Esophagus (tissue), 2 donors: ENCODE measurements around the gene MYCN. TPM values are rescaled to one million over a fixed set of nuclear protein-coding genes. Genes with fewer than 3 reads are reported as not detected.

ENCODE experiments used
- H3K27ac ChIP-seq, 2 donors: one replicate each; pipeline ENCODE4 v1.5.1; 2013; ENCODE audit warnings: low read depth in 2 of 2, mild to moderate bottlenecking in 2 of 2, inconsistent platforms in 1 of 2, low read length in 1 of 2, moderate library complexity in 1 of 2
- H3K27me3 ChIP-seq, 2 donors: one replicate each; pipeline ENCODE4 v1.6.1; 2013; ENCODE audit warnings: low read length in 2 of 2, control low read depth in 1 of 2, mild to moderate bottlenecking in 1 of 2; ENCODE audit not compliant: insufficient read depth in 2 of 2, control insufficient read depth in 1 of 2
- H3K36me3 ChIP-seq, 2 donors: one replicate each; pipeline ENCODE4 v1.6.1; 2013; ENCODE audit warnings: low read length in 1 of 2; ENCODE audit not compliant: control insufficient read depth in 2 of 2, insufficient read depth in 2 of 2
- H3K4me1 ChIP-seq, 2 donors: one replicate each; pipeline ENCODE4 v1.6.1; 2013; ENCODE audit warnings: low read length in 1 of 2; ENCODE audit not compliant: control insufficient read depth in 2 of 2, insufficient read depth in 2 of 2
- H3K4me3 ChIP-seq, 2 donors: one replicate each; pipeline ENCODE4 v1.5.1; 2013; ENCODE audit warnings: low read length in 2 of 2, mild to moderate bottlenecking in 2 of 2, low read depth in 1 of 2, moderate library complexity in 1 of 2
- H3K9me3 ChIP-seq, 2 donors: one replicate each; pipeline ENCODE4 v1.6.1; 2013; ENCODE audit warnings: mild to moderate bottlenecking in 2 of 2, low read depth in 1 of 2, low read length in 1 of 2, moderate library complexity in 1 of 2; ENCODE audit not compliant: control insufficient read depth in 2 of 2, insufficient read depth in 1 of 2
- WGBS, 2 donors: extraction: QIAGEN DNeasy Blood & Tissue Kit; methylation state at CpG; one replicate each; pipeline ENCODE4 v1.1.7; 2013; 5-methylcytosine and 5-hydroxymethylcytosine counted together
- polyA plus RNA-seq, 2 donors: library from polyadenylated mRNA; stranded (reverse); fragments of 200-250 nt; gene quantifications; one replicate each; pipeline ENCODE4 v1.2.3, GENCODE V29; 2013
- donor health status: healthy with polysubstance abuse.
- donor health status: Bipolar disorder and iron deficiency.

Gene MYCN
- polyA plus RNA-seq, 2 donors = 0.49 to 0.51 TPM

GRCh38 chr2:15992457-15993231 lies 52.3 kb downstream of the MYCN start:
- no peaks in the 10 kb centered on the region for H3K36me3 ChIP-seq
- no peaks in the 10 kb centered on the region for H3K9me3 ChIP-seq
- no peak overlapping the region for H3K27ac ChIP-seq
- WGBS, 2 donors = 80 to 86% methylated on average over 10 of the region's 10 CpGs
- no peaks in the 10 kb centered on the region for H3K27me3 ChIP-seq
- no peaks in the 10 kb centered on the region for H3K4me1 ChIP-seq
- no peak overlapping the region for H3K4me3 ChIP-seq

GRCh38 chr2:15993232-15993610 lies 52.9 kb downstream of the MYCN start:
- Histone ChIP-seq H3K4me1 (no peaks in the 10 kb centered on the region), H3K4me3 (no peak overlapping the region), H3K27me3 (no peaks in the 10 kb centered on the region), H3K27ac (no peak overlapping the region), H3K9me3 (no peaks in the 10 kb centered on the region), H3K36me3 (no peaks in the 10 kb centered on the region)
- 80 to 81% methylated on average over 6 of the region's 6 CpGs for WGBS, 2 donors

GRCh38 chr2:15993666-15994065 lies 53.3 kb downstream of the MYCN start:
- no peak overlapping the region for H3K27ac ChIP-seq

DNA sequence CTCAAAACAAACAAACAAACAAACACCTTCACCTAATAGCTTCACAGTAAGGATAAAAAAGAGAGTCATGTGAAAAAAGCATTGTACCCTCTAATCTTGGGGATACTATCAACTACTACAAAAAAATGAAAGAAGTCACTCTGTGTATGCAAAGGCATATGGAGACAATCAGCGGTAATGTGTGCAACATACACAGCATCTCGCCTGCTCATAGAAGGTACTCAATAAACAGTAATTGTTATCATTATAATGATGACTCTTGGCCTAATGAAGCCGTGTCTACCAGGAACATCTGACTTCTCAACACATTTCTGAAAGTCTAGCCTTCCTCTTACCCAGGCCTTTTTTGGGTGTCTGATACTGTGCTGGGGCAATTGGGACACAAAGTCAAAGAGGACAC lies 55.3 kb downstream of the MYCN start:
- 90 to 93% methylated on average over 3 of the region's 3 CpGs for WGBS, 2 donors
- H3K27ac ChIP-seq = no peak overlapping the region
- no peaks in the 10 kb centered on the region for H3K36me3 ChIP-seq
- H3K4me1 ChIP-seq = no peaks in the 10 kb centered on the region
- no peaks in the 10 kb centered on the region for H3K9me3 ChIP-seq
- H3K27me3 ChIP-seq = no peaks in the 10 kb centered on the region
- H3K4me3 ChIP-seq = no peak overlapping the region

More at GRCh38 chr2:15993666-15994065, 53.3 kb downstream of the MYCN start:
- no peaks in the 10 kb centered on the region for H3K4me1 ChIP-seq
- H3K4me3 ChIP-seq = no peak overlapping the region
- 92 to 93% methylated on average over 7 of the region's 7 CpGs for WGBS, 2 donors
- H3K36me3 ChIP-seq = no peaks in the 10 kb centered on the region
- H3K27me3 ChIP-seq = no peaks in the 10 kb centered on the region
- no peaks in the 10 kb centered on the region for H3K9me3 ChIP-seq
